Loucy (cell line): ENCODE results near the gene TECPR2.

Experiments used
- CTCF ChIP-seq: fragments of 200-600 bp; sonication (generic); conservative IDR thresholded peaks from 2 replicates; pipeline ENCODE4 v1.5.1; 2014; ENCODE audit warnings: mild to moderate bottlenecking, antibody characterized with exemption, low read length
- EZH2phosphoT487 ChIP-seq: fragments of 200-600 bp; IDR thresholded peaks from 2 replicates; pipeline ENCODE4 v1.6.1; 2018; ENCODE audit warnings: antibody characterized with exemption, mild to moderate bottlenecking, moderate library complexity, borderline replicate concordance

GRCh38 chr14:102498678-102499265, 136.0 kb downstream of the TECPR2 start:
- no peak for TF ChIP-seq CTCF
- no peak for TF ChIP-seq EZH2phosphoT487
